Activated CD4-positive, alpha-beta T cell treated with anti-CD3 and anti-CD28 coated beads for 36 hours (primary cell): ENCODE data around the gene REG4. TPM values are rescaled to one million over a fixed set of nuclear protein-coding genes. Genes with fewer than 3 reads are reported as not detected.

Experiments used
- ATAC-seq: fragments of 200-7000 bp; cut with Tn5 transposase; one replicate; pipeline ENCODE4 v1.10.0; 2021; ENCODE audit warnings: mild to moderate bottlenecking, moderate library complexity
- CTCF ChIA-PET: fragments of 350-600 bp; sonication (Branson Sonifier 250); formaldehyde crosslinking; loops from one replicate; lab custom pipeline; 2021; ENCODE audit warnings: antibody characterized with exemption; lab: Charles Lee
- POLR2A ChIA-PET: fragments of 350-600 bp; sonication (Branson Sonifier 250); formaldehyde crosslinking; loops from one replicate; lab custom pipeline; 2021; ENCODE audit warnings: antibody characterized with exemption, inconsistent platforms; lab: Charles Lee
- DNase-seq: peaks from one replicate; pipeline ENCODE4 v3.0.0-alpha.2; 2020
- H3K27ac Mint-ChIP-seq: one replicate; pipeline ENCODE4 v1.8.0; 2021; ENCODE audit warnings: mixed read lengths
- H3K27me3 Mint-ChIP-seq: one replicate; pipeline ENCODE4 v1.8.0; 2021; ENCODE audit warnings: mixed read lengths
- H3K36me3 Mint-ChIP-seq: one replicate; pipeline ENCODE4 v1.8.0; 2021; ENCODE audit warnings: low read depth, mixed read lengths
- H3K4me1 Mint-ChIP-seq: one replicate; pipeline ENCODE4 v1.8.0; 2021; ENCODE audit warnings: mixed read lengths
- H3K4me3 Mint-ChIP-seq: one replicate; pipeline ENCODE4 v1.8.0; 2021; ENCODE audit warnings: mild to moderate bottlenecking, moderate library complexity, mixed read lengths
- H3K9me3 Mint-ChIP-seq: one replicate; pipeline ENCODE4 v1.8.0; 2021; ENCODE audit warnings: low read depth, mixed read lengths
- intact Hi-C, 2 experiments: fragments of 100-400 bp; cut with DNase I in 1 of 2; cut with micrococcal nuclease in 1 of 2; formaldehyde crosslinking; loops; one replicate each; pipeline versions ENCODE4 v1.14.2 to v1.15.1; 2022 to 2024; cut with DNase I, micrococcal nuclease
- total RNA-seq, 2 experiments: library from RNA; stranded (reverse); gene quantifications; one replicate each; pipeline ENCODE4 v1.2.3, GENCODE V29; 2021

Gene REG4
- total RNA-seq, 2 experiments from 2014 or later: 0.34 to 0.47 TPM

DNA sequence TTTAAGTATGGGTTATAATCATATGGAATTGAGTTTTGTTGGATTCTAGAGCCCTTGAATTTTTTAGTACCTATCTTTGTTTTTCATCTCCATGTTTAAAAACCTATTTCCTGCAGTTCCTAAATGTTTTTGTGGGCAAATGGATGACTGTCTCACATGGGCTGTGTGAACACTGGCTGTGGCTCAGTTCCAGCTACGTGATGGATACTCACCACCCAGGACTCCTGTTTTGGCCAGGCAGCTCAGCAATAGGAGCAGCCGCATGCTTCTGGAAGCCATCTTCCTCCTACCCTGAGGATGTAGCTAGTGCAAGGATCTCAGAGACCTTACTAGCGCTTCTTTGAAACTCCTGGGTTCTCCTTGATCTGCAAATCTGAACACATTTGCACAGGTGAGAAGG is 2.8 kb downstream of the REG4 start:
- Mint-ChIP-seq H3K36me3 (no peaks in the 10 kb centered on the region), H3K27ac (no peak overlapping the region), H3K4me3 (no peak overlapping the region), H3K4me1 (peaks cover 4% of the 10 kb centered on the region), H3K9me3 (no peaks in the 10 kb centered on the region), H3K27me3 (peaks cover 14% of the 10 kb centered on the region)
- ATAC-seq (no peak), DNase-seq (no peak)
- intact Hi-C loops: loop anchor here in 1 of 2 experiments (2.0 kb wide), 1 partner anchor 64 kb away; no protein-coding TSS in a partner anchor
- CTCF ChIA-PET: interaction anchor here (0.6 to 2.4 kb wide), 21 partner anchors 10 to 160 kb away, joined by 3 to 26 read pairs (median 5); partner anchors contain the start of genes HMGCS2 and PHGDH
- POLR2A ChIA-PET: no interaction called here

DNA sequence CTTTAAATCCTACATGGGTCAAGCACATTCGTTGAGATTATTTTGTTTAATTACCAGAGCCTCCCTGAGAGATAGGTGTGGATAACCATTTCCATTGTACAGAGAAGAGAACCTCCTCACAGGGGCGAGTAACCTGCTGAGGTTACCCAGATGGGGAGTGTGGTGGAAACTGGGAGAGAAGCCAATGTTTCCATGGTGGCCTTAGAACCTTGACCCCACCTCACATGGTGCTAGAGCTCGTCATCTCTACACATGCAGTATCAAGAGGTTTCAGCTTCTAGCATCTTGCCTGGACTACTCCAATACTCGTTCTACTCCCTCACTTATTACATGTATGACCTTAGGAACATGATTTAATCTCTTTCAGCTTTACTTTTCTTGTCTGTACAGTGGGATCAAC is 4.8 kb downstream of the REG4 start:
- peaks cover 14% of the 10 kb centered on the region for H3K27me3 Mint-ChIP-seq
- intact Hi-C loops: no loop called here
- peaks cover 4% of the 10 kb centered on the region for H3K4me1 Mint-ChIP-seq
- ChIA-PET CTCF (interaction anchor here (0.9 to 1.1 kb wide), 4 partner anchors 9 to 17 kb away, joined by 3 to 4 read pairs (median 3); no protein-coding TSS in a partner anchor), POLR2A (no interaction called here)
- no peak overlapping the region for H3K27ac Mint-ChIP-seq
- DNase-seq: no peak
- H3K9me3 Mint-ChIP-seq: no peaks in the 10 kb centered on the region
- no peak overlapping the region for H3K4me3 Mint-ChIP-seq
- ATAC-seq: no peak
- no peaks in the 10 kb centered on the region for H3K36me3 Mint-ChIP-seq

DNA sequence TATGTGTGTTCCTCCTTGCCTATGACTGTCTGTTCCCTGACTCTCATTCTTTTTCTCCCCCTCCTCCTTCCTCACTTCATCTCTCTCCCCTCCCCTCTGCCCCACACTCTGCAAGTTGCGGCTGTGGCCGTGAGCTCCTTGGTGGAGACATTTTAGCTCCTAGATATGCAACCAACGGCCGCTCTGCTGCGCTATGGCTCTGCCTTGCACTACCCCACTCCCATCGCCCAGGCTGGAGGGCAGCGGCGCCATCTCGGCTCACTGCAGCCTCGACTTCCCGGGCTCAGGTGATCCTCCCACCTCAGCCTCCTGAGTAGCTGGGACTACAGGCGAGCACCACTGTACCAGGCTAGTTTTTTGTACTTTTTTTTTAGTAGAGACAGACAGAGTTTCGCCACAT is 5.5 kb downstream of the REG4 start:
- Mint-ChIP-seq H3K36me3 (no peaks in the 10 kb centered on the region), H3K27me3 (peaks cover 14% of the 10 kb centered on the region), H3K9me3 (no peaks in the 10 kb centered on the region), H3K27ac (no peak overlapping the region), H3K4me1 (peaks cover 4% of the 10 kb centered on the region), H3K4me3 (no peak overlapping the region)
- ChIA-PET CTCF (no interaction called here), POLR2A (no interaction called here)
- intact Hi-C loops: no loop called here
- no peak for ATAC-seq
- no peak for DNase-seq

DNA sequence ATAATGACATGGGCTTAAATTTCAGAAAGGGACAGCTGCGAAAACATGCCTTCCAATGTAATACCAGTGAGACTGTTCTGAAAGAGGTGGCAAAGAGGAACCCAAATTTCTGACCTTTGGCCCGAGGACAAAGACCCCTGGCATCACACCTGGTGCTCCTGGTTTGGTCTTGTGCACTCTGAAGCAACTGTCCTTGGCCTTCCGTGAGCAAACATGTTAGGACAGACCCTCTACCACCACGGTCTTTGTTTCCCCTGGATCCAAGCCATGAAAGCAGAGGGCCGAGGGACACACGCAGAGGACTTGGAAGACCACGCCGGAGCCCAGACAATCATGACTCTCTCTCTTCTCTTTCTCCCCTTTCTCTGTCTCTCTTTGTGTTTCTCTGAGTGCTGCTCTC is 6.0 kb downstream of the REG4 start:
- H3K36me3 Mint-ChIP-seq: no peaks in the 10 kb centered on the region
- H3K9me3 Mint-ChIP-seq: no peaks in the 10 kb centered on the region
- DNase-seq (no peak), ATAC-seq (no peak)
- intact Hi-C loops: no loop called here
- peaks cover 4% of the 10 kb centered on the region for H3K4me1 Mint-ChIP-seq
- no peak overlapping the region for H3K4me3 Mint-ChIP-seq
- CTCF ChIA-PET: no interaction called here
- no peak overlapping the region for H3K27ac Mint-ChIP-seq
- H3K27me3 Mint-ChIP-seq: peaks cover 14% of the 10 kb centered on the region
- POLR2A ChIA-PET: no interaction called here

DNA sequence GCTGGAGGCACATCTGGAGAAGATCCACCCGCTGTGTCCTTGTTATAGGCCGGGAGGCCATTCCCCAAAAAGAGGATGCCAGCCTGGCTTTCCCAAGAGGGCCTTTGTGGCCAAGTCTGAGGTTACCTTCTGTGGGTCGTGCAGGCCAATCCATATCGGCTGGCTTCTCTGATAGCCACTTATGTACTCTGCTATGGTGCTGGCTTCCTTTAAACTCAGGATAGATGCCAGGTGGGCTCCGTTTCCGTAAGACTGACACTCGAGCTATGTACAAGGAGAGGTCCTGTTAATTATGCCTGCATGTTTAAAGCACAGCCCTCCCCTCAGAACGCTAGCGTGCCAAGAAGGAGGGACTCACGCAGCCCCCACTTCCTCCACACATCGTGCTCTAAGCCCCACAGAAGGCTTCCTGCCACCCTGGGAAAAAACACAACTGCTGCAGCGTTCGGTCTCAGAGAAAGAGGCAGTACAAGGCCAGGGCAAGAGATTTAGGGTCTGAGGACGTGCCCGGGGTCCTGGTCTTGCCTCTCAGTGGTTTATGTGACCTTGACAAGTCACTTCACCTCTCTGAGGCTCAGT is 11.6 kb downstream of the REG4 start:
- Mint-ChIP-seq H3K36me3 (no peaks in the 10 kb centered on the region), H3K27ac (peak overlapping the region; percentile 12), H3K4me1 (peaks cover 2% of the 10 kb centered on the region), H3K4me3 (no peak overlapping the region), H3K9me3 (no peaks in the 10 kb centered on the region), H3K27me3 (no peaks in the 10 kb centered on the region)
- ChIA-PET CTCF (interaction anchor here (4.5 kb wide), 1 partner anchor 10 kb away, joined by 26 read pairs; no protein-coding TSS in a partner anchor), POLR2A (no interaction called here)
- DNase-seq (no peak), ATAC-seq (no peak)
- intact Hi-C loops: no loop called here

DNA sequence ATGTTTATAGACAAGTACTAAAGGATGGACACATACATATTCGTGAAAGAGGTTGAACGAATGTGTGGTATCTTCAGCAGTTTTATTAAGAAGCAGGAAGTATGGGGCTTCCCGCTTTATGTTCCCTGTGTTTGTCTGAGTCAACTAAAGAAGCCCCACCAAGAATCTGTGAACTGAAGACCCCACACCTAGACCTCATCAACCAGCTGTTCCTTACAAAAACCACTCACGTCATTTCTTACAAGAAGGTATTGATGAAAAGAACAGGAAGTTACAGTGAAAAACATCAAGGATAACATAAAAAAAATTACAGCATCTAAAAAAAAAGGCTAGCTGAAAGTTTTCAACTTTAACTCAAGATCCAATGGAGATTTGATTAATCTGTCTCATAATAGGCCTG is 12.3 kb downstream of the REG4 start:
- H3K9me3 Mint-ChIP-seq: no peaks in the 10 kb centered on the region
- H3K4me3 Mint-ChIP-seq: no peak overlapping the region
- POLR2A ChIA-PET: no interaction called here
- DNase-seq: no peak
- intact Hi-C loops: no loop called here
- no peak overlapping the region for H3K27ac Mint-ChIP-seq
- H3K4me1 Mint-ChIP-seq: peaks cover 2% of the 10 kb centered on the region
- no peaks in the 10 kb centered on the region for H3K36me3 Mint-ChIP-seq
- ATAC-seq: no peak
- CTCF ChIA-PET: interaction anchor here (4.5 kb wide), 1 partner anchor 11 kb away, joined by 26 read pairs; no protein-coding TSS in a partner anchor
- no peaks in the 10 kb centered on the region for H3K27me3 Mint-ChIP-seq

DNA sequence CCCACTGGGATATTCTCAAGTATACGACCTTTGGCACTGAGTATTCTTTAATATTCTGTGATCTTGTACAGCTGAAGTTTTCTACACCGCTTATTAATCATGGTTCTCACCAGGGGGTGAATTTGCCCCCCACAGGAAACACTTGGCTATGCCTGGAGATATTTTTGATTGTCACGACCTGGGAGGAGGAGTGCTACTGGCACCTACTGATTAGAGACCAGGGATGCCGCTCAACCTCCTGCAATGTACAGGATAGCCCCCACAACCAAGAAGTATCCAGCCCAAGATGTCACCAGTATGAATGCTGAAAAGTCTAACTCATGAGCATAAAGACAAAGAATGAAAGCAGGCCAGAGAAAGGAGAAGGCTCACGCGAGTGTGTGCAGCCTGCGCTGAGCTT is 13.7 kb downstream of the REG4 start:
- ChIA-PET POLR2A (no interaction called here), CTCF (interaction anchor here (4.5 kb wide), 1 partner anchor 12 kb away, joined by 26 read pairs; no protein-coding TSS in a partner anchor)
- Mint-ChIP-seq H3K9me3 (no peaks in the 10 kb centered on the region), H3K27me3 (no peaks in the 10 kb centered on the region), H3K4me1 (peaks cover 2% of the 10 kb centered on the region), H3K27ac (no peak overlapping the region), H3K36me3 (no peaks in the 10 kb centered on the region), H3K4me3 (no peak overlapping the region)
- intact Hi-C loops: loop anchor here in 1 of 2 experiments (1.0 kb wide), 1 partner anchor 11 kb away; no protein-coding TSS in a partner anchor
- ATAC-seq (no peak), DNase-seq (no peak)

DNA sequence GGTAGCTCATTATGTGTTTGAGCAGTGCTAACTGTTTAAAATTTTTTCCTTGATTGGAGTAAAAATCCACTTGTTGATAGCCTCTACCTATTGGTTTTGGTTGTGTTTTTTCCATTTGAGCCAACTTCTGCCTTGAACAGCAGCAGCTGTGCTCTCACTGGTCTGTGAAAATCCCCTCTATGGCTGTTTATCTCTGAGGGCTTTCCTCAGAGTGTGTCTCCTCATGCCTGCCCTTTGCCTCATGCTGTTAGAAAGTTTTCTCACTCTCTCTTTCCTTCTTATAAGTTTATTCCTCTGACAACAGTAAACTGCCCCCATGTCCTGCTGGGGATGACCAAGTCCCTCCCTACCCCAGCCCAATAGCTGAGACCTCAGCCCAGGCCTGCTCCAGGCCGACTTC is 14.1 kb downstream of the REG4 start:
- CTCF ChIA-PET: interaction anchor here (4.5 kb wide), 1 partner anchor 12 kb away, joined by 26 read pairs; no protein-coding TSS in a partner anchor
- Mint-ChIP-seq H3K27me3 (no peaks in the 10 kb centered on the region), H3K4me3 (no peak overlapping the region), H3K27ac (no peak overlapping the region), H3K36me3 (no peaks in the 10 kb centered on the region), H3K4me1 (peaks cover 2% of the 10 kb centered on the region), H3K9me3 (no peaks in the 10 kb centered on the region)
- intact Hi-C loops: no loop called here
- ATAC-seq (no peak), DNase-seq (no peak)
- POLR2A ChIA-PET: no interaction called here

DNA sequence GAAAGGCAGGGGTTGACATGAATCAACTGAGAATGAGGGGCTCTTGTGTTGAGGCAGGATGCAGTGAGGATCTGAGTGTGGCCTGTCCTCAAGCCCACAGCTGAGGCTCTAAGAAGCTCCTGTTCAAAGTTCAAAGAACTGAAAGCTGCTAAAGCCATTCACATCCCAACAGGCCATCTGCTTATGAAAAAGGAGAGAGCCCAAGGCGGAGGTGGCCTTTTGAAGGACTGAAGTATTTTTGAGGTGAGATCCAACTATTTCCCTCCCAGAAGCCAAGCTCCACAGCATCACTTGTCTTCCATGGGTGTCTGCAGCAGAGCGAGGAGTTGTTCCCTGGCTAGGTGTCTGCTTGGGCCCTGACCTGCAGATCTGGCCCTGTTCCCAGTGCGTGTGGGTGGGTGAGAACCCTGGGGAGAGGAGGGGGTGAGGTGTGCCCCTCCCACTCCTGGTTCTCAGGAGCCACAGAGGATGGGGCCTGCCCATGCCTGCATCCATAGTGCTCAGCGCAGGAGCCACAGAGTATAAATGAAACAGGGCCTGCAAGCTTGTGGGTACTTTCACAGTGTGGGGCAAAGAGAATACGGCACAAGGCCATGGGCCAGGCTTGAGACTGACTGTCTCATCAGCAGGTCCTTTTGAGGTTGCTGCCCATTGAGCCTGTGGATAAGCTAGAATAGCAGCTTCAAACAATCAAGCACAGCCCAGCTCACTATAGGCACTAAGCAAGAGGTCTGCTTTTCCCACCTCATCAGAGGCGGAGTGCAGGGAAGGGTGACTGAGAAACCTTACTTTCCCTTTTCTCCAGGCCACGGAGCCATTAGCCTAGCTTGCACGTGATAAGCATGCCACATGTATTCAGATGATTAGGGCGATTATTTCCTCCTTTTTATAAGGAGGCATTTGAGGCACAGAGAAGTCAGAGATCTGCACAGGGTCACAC is 15.7 kb downstream of the REG4 start:
- Mint-ChIP-seq H3K9me3 (no peaks in the 10 kb centered on the region), H3K4me3 (no peak overlapping the region), H3K27ac (no peak overlapping the region), H3K4me1 (peaks cover 2% of the 10 kb centered on the region), H3K36me3 (no peaks in the 10 kb centered on the region), H3K27me3 (no peaks in the 10 kb centered on the region)
- POLR2A ChIA-PET: no interaction called here
- CTCF ChIA-PET: interaction anchor here (0.7 to 2.0 kb wide), 5 partner anchors 11 to 565 kb away, joined by 3 to 8 read pairs (median 3); no protein-coding TSS in a partner anchor
- intact Hi-C loops: no loop called here
- ATAC-seq (no peak), DNase-seq (no peak)

DNA sequence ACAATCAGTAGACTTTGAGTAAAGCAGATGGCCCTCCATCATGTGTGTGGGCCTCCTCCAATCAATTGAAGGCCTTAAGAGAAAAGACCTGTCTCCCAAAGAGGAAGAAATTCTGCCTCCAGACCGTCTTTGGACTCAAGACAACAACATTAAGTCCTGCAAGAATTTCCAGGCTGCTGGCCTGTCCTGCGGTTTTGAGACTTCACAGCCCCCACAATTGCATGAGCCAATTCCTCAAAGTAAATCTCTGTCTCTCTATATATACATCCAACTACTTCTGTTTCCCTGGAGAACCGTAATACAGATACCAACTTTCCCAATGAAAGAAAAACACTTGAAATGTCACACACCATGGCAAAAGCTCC is 16.4 kb downstream of the REG4 start:
- Mint-ChIP-seq H3K27me3 (peaks cover 2% of the 10 kb centered on the region), H3K4me1 (peaks cover 2% of the 10 kb centered on the region), H3K9me3 (no peaks in the 10 kb centered on the region), H3K36me3 (no peaks in the 10 kb centered on the region), H3K27ac (no peak overlapping the region), H3K4me3 (no peak overlapping the region)
- ChIA-PET POLR2A (no interaction called here), CTCF (interaction anchor here (0.9 to 2.0 kb wide), 3 partner anchors 14 to 84 kb away, joined by 3 to 8 read pairs (median 3); no protein-coding TSS in a partner anchor)
- DNase-seq (no peak), ATAC-seq (no peak)
- intact Hi-C loops: no loop called here

DNA sequence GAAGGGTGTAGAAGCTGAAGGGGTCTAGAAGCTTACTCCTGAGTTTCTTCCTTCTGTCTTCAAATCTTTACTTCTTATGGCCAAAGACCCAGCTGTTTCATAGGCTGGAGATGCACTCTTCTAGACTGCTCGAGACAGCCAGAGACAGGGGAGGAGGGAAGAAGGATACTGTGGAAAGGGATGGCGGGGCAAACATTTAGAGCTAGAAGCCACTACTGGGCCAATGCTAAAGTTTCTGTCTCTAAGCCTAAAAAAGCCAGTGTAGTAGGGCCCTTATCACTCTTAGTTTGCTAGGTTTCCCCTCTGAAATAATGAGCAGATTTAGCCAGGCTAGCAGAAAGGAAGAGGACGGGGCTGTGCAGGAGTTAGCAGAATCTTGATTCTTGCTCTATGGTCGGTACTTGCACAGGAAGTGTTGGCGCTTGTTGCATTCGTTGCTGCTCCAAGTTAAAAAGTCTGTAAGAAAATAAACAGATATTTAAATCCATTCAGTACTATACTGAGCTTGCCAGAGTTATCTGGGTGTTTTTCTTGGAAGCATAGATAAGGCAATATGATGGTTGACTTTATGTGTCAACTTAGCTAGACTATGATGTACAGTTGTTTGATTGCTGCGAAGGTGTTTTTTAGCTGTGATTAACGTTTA is 16.9 kb downstream of the REG4 start:
- ATAC-seq (no peak), DNase-seq (no peak)
- no peaks in the 10 kb centered on the region for H3K9me3 Mint-ChIP-seq
- H3K27ac Mint-ChIP-seq: no peak overlapping the region
- H3K27me3 Mint-ChIP-seq: peaks cover 2% of the 10 kb centered on the region
- no peaks in the 10 kb centered on the region for H3K36me3 Mint-ChIP-seq
- H3K4me1 Mint-ChIP-seq: peaks cover 2% of the 10 kb centered on the region
- ChIA-PET CTCF (interaction anchor here (0.6 to 1.1 kb wide), 3 partner anchors 33 to 83 kb away, joined by 3 read pairs; no protein-coding TSS in a partner anchor), POLR2A (no interaction called here)
- H3K4me3 Mint-ChIP-seq: no peak overlapping the region
- intact Hi-C loops: no loop called here
